OCI-LY7 (cell line): ENCODE results near the gene ZMYM5. TPM values are rescaled to one million over a fixed set of nuclear protein-coding genes. Genes with fewer than 3 reads are reported as not detected.

Experiments used
- Bru-seq: library from RNA; stranded (reverse); fragments of 400-500 nt; gene quantifications from one replicate; lab custom pipeline; 2021; lab: Mats Ljungman, UMichigan
- BruChase-seq, 2 experiments: library from RNA; stranded (reverse); fragments of 400-500 nt; gene quantifications; one replicate each; lab custom pipeline; 2021; lab: Mats Ljungman, UMichigan
- BruUV-seq: library from RNA; stranded (reverse); fragments of 400-500 nt; replicated peaks from 2 replicates; lab custom pipeline; 2021; lab: Mats Ljungman, UMichigan
- CTCF ChIA-PET: fragments of 300-600 bp; sonication (Branson Sonifier 250); formaldehyde crosslinking; loops from one replicate; lab custom pipeline; 2022; ENCODE audit warnings: antibody characterized with exemption; ENCODE audit not compliant: unreplicated experiment; lab: Charles Lee
- POLR2A ChIA-PET: fragments of 300-600 bp; sonication (Branson Sonifier 250); formaldehyde crosslinking; loops from one replicate; lab custom pipeline; 2022; ENCODE audit warnings: antibody characterized with exemption; lab: Charles Lee
- DNase-seq: peaks from one replicate; pipeline ENCODE4 v3.0.0-alpha.2; 2015; ENCODE audit warnings: low spot score
- H2AFZ ChIP-seq: fragments of 200-600 bp; sonication (generic), shearing (Covaris generic); 2 replicates; pipeline ENCODE4 v1.6.1; 2014; ENCODE audit warnings: mild to moderate bottlenecking, antibody characterized with exemption, low read length, moderate library complexity
- H3K27ac ChIP-seq: fragments of 200-600 bp; sonication (generic); 2 replicates; pipeline ENCODE4 v1.5.1; 2014; ENCODE audit warnings: mixed run types, low read depth, mild to moderate bottlenecking, moderate library complexity, low read length, inconsistent platforms; ENCODE audit not compliant: poor library complexity, severe bottlenecking
- H3K36me3 ChIP-seq: fragments of 200-600 bp; sonication (generic); 2 replicates; pipeline ENCODE4 v1.6.1; 2014; ENCODE audit warnings: mild to moderate bottlenecking, antibody characterized with exemption, low read length, moderate library complexity, mixed read lengths; ENCODE audit not compliant: insufficient read depth
- H3K4me1 ChIP-seq: fragments of 200-600 bp; sonication (generic); 2 replicates; pipeline ENCODE4 v1.5.1; 2014; ENCODE audit warnings: mild to moderate bottlenecking, low read length; ENCODE audit not compliant: insufficient read depth, poor library complexity, severe bottlenecking
- H3K4me2 ChIP-seq: fragments of 200-600 bp; sonication (generic); 2 replicates; pipeline ENCODE4 v1.6.1; 2014; ENCODE audit warnings: mild to moderate bottlenecking, low read length
- H3K4me3 ChIP-seq: fragments of 200-600 bp; sonication (generic); 2 replicates; pipeline ENCODE4 v1.5.1; 2014; ENCODE audit warnings: mild to moderate bottlenecking, low read depth, low read length; ENCODE audit not compliant: poor library complexity, severe bottlenecking
- H3K79me2 ChIP-seq: fragments of 200-600 bp; sonication (generic); 2 replicates; pipeline ENCODE4 v1.6.1; 2016; ENCODE audit warnings: low read depth, mild to moderate bottlenecking, low read length, moderate library complexity, mixed read lengths; ENCODE audit not compliant: insufficient read depth
- H3K9me2 ChIP-seq: fragments of 200-600 bp; sonication (generic); 2 replicates; pipeline ENCODE4 v1.6.1; 2016; ENCODE audit warnings: mild to moderate bottlenecking, low read length, mixed read lengths; ENCODE audit not compliant: insufficient read depth
- H3K9me3 ChIP-seq: fragments of 200-600 bp; sonication (generic); 2 replicates; pipeline ENCODE4 v1.6.1; 2014; ENCODE audit warnings: mild to moderate bottlenecking, mixed run types, low read length, mixed read lengths
- H4K20me1 ChIP-seq: fragments of 200-600 bp; sonication (generic); 2 replicates; pipeline ENCODE4 v1.6.1; 2014; ENCODE audit warnings: mild to moderate bottlenecking, antibody characterized with exemption, low read length, moderate library complexity, mixed read lengths; ENCODE audit not compliant: insufficient read depth
- CTCF ChIP-seq: fragments of 200-600 bp; sonication (generic); conservative IDR thresholded peaks from 2 replicates; pipeline ENCODE4 v1.5.1; 2014; ENCODE audit warnings: mild to moderate bottlenecking, antibody characterized with exemption, low read length, moderate library complexity, mixed read lengths
- EZH2phosphoT487 ChIP-seq: fragments of 200-600 bp; sonication (generic); IDR thresholded peaks from 2 replicates; pipeline ENCODE4 v1.6.1; 2018; ENCODE audit warnings: low read depth, borderline replicate concordance, mild to moderate bottlenecking, mixed run types, antibody characterized with exemption, low read length, moderate library complexity, mixed read lengths
- intact Hi-C: fragments of 100-400 bp; cut with micrococcal nuclease; formaldehyde crosslinking; loops from one replicate; pipeline ENCODE4 v1.10.0; 2022; ENCODE audit not compliant: unreplicated experiment
- long read RNA-seq: library from polyadenylated mRNA; stranded (forward); transcript quantifications from one replicate; pipeline ENCODE4 v2.0.0, GENCODE V29; 2022
- total RNA-seq, 2 experiments: library from RNA; depleted of rRNA in 1 of 2; stranded (reverse); fragments of >200 nt in 1 of 2; shearing (Covaris generic) in 1 of 2; gene quantifications; 2 replicates each; pipeline ENCODE4 v1.2.3, GENCODE V29; 2014 to 2022

Gene ZMYM5
- total RNA-seq (2014; rRNA removed; shearing (Covaris generic)), result 10.2 and 15.5 TPM in 2 replicates
- 14.3 and 15.2 TPM in 2 replicates for total RNA-seq (2022)
- Bru-seq, nascent RNA, result percentile 71 among the genes with signal in this experiment
- percentile 68 among the genes with signal in this experiment for BruChase-seq, experiment 1, labeled RNA remaining after a 6-hour chase
- BruChase-seq, experiment 2, labeled RNA remaining after a 2-hour chase, result percentile 70 among the genes with signal in this experiment
- long read RNA-seq, transcript ZMYM5-201 (8 exons, 3,268 nt), result major isoform, 8 of 41 reads
- long read RNA-seq, partial matches to known transcripts, result 7 of 41 reads
- long read RNA-seq, other reads (novel, unspliced or antisense), result 20 of 41 reads

DNA sequence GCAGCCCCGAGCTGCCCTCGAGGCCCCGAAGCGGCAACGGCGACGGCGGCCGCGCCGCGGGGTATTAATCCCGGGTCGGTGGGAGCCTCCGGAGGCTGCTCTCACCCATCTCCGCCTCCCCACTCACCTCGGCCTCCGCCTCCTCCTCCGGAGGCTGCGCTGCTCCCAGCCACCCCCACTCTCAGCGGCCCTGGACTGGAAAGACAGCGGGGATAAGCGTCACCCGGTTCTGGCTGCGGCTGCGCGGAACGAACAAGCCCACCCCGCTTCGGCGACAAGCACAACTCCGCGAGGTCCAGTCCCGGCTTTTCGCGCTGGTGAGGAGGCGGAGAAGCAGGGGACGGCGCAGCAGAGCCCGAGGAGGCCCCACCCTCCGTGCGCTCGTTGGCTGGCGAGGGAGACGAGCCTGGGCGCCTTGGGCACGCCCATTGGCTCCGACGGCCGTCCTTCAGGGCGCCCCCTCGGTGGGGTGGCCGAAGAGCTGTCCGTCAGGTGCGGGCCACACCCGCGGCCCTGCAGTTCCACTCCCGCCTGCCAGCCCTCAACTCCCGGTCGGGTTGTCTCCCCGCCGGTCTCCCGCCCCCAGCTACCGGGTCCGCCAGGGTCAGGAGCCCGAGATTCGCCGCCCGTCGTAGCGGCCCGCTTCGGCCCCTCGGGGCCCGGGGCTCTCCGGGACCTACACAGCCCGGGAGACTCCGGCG lies at the start of gene ZMYM5:
Gene ZMYM5 (minus strand): TSS at position 327 of the 701 bp plus-strand sequence. CDS start 11,469 bp downstream, outside the sequence.
- H3K27ac ChIP-seq, result peak within 1 kb of the TSS; percentile 89
- H3K4me1 ChIP-seq, result peaks cover 23% of the 10 kb centered on the region
- peaks cover 47% of the 10 kb centered on the region for H3K79me2 ChIP-seq
- no TSS peak for BruUV-seq
- H3K4me3 ChIP-seq, result peak within 1 kb of the TSS; percentile 91
- no peak for TF ChIP-seq CTCF
- TF ChIP-seq EZH2phosphoT487, result no peak
- intact Hi-C loops, result loop anchor here (1.0 to 10.0 kb wide), 5 partner anchors 81 to 1039 kb away; partner anchors contain the start of genes MPHOSPH8, PSPC1, XPO4 and ZMYM2
- H3K4me2 ChIP-seq, result peak within 1 kb of the TSS; percentile 88
- peak within 1 kb of the TSS; percentile 73 for H2AFZ ChIP-seq
- no peaks in the 10 kb centered on the region for H3K9me3 ChIP-seq
- ChIA-PET POLR2A (interaction anchor here (0.6 to 1.0 kb wide), 4 partner anchors 18 to 1281 kb away, joined by 3 to 8 read pairs (median 4); no protein-coding TSS in a partner anchor), CTCF (interaction anchor here (0.9 kb wide), 1 partner anchor 96 kb away, joined by 3 read pairs; no protein-coding TSS in a partner anchor)
- H3K9me2 ChIP-seq, result no peaks in the 10 kb centered on the region
- peak; percentile 99 for DNase-seq
- no peaks in the 10 kb centered on the region; the same call in 1 of the 2 replicates for H4K20me1 ChIP-seq
- H3K36me3 ChIP-seq, result peaks cover 14% of the 10 kb centered on the region

- H2AFZ ChIP-seq, result no peak overlapping the region
- no peaks in the 10 kb centered on the region for H3K79me2 ChIP-seq
- TF ChIP-seq EZH2phosphoT487 (no peak), CTCF (no peak)
- no peaks in the 10 kb centered on the region for H3K4me1 ChIP-seq
- ChIA-PET POLR2A (interaction anchor here (0.6 kb wide), 1 partner anchor 17 kb away, joined by 3 read pairs; no protein-coding TSS in a partner anchor), CTCF (no interaction called here)
- H3K9me3 ChIP-seq, result no peaks in the 10 kb centered on the region
- H3K27ac ChIP-seq, result no peak overlapping the region
- no peak overlapping the region for H3K4me2 ChIP-seq
- no peak overlapping the region for H3K4me3 ChIP-seq
- DNase-seq, result no peak
- intact Hi-C loops, result no loop called here
- no peaks in the 10 kb centered on the region for H4K20me1 ChIP-seq
- no peaks in the 10 kb centered on the region for H3K36me3 ChIP-seq
- BruUV-seq, result no TSS peak
- H3K9me2 ChIP-seq, result no peaks in the 10 kb centered on the region
These were observed 47.1 kb upstream of the ZMYM5 start for GRCh38 chr13:19910336-19911072.
